ENCODE results near the gene PALLD. TPM values are rescaled to one million over a fixed set of nuclear protein-coding genes. Genes with fewer than 3 reads are reported as not detected.

PALLD gene
- total RNA-seq, 2 donors from 2014 or later = 705 to 752 TPM

DNA sequence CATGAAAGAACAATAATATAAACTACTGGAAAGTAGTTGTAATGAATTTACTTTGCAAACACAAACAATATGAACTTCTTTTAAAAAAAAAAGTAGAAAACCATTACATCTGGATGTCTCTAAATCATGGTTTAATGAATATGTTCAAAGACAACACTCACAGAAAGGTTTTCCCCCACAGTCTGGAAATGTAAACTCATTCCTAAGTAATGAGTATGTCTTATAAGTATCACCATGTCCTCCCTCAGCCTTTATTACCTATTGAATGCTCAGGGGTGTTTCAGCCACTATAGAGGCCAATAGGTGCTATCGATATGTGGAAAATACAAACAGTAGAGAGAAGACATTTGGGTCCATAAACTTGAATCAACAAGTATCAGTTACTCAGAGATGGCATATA lies 186.7 kb downstream of the PALLD start:
- no peak overlapping the region for H3K4me3 ChIP-seq
- peaks cover 0 to 16% of the 10 kb centered on the region in 2 donors for H3K4me1 ChIP-seq (ENCODE audit: control insufficient read depth in 1 of 2, low read depth in 2 of 2)
- no peaks in the 10 kb centered on the region for H3K9me3 ChIP-seq
- H3K27me3 ChIP-seq (replicated peaks; ENCODE audit: insufficient read depth) = no peaks in the 10 kb centered on the region
- ATAC-seq (ENCODE audit: insufficient number of reproducible peaks, low FRiP score, low read depth) (no peak), DNase-seq (ENCODE audit: low spot score) (no peak)
- TF ChIP-seq, protein P1, sequence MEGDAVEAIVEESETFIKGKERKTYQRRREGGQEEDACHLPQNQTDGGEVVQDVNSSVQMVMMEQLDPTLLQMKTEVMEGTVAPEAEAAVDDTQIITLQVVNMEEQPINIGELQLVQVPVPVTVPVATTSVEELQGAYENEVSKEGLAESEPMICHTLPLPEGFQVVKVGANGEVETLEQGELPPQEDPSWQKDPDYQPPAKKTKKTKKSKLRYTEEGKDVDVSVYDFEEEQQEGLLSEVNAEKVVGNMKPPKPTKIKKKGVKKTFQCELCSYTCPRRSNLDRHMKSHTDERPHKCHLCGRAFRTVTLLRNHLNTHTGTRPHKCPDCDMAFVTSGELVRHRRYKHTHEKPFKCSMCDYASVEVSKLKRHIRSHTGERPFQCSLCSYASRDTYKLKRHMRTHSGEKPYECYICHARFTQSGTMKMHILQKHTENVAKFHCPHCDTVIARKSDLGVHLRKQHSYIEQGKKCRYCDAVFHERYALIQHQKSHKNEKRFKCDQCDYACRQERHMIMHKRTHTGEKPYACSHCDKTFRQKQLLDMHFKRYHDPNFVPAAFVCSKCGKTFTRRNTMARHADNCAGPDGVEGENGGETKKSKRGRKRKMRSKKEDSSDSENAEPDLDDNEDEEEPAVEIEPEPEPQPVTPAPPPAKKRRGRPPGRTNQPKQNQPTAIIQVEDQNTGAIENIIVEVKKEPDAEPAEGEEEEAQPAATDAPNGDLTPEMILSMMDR (IDR thresholded peaks at IDR 0.05) = no peak
- no peak overlapping the region for H3K27ac ChIP-seq
- H3K36me3 ChIP-seq = no peaks in the 10 kb centered on the region

DNA sequence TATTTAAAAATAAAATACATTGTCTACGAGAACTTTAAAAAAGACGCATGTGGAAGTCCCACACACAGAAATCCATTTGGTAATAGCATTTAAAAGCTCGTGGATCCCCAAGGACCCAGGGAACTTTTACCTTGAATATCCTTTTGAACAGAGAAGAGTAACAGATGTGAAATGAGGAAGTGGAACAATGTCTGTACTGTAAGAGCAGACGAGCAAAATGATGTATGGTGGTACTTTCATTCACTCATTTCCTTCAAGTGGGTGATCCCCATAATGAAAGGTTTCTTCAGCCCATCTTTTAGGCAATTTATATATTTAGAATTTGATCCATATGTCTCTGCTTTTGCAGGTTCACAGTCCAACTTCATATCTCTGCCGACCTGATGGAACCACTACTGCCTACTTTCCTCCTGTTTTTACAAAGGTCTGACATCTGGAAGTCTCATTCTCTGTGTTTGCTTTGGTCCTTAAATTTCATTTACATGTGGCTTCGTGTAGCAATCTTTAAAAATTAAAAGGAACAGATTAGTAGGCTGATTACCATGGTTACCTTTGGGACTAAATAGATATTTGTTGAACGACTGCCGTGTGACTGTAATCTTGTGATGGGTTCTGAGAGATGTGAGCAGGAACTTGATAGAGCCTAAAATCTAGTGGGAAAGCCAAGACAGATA lies 188.4 kb downstream of the PALLD start:
- no peak for ATAC-seq (ENCODE audit: insufficient number of reproducible peaks, low FRiP score, low read depth)
- Histone ChIP-seq H3K9me3 (no peaks in the 10 kb centered on the region), H3K36me3 (no peaks in the 10 kb centered on the region), H3K27ac (no peak overlapping the region), H3K4me3 (no peak overlapping the region), H3K27me3 (replicated peaks; ENCODE audit: insufficient read depth) (no peaks in the 10 kb centered on the region), H3K4me1 (ENCODE audit: control insufficient read depth in 1 of 2, low read depth in 2 of 2) (peaks cover 0 to 12% of the 10 kb centered on the region in 2 donors)
- DNase-seq (ENCODE audit: low spot score) = no peak
- TF ChIP-seq, protein P1 (IDR thresholded peaks at IDR 0.05) = no peak

DNA sequence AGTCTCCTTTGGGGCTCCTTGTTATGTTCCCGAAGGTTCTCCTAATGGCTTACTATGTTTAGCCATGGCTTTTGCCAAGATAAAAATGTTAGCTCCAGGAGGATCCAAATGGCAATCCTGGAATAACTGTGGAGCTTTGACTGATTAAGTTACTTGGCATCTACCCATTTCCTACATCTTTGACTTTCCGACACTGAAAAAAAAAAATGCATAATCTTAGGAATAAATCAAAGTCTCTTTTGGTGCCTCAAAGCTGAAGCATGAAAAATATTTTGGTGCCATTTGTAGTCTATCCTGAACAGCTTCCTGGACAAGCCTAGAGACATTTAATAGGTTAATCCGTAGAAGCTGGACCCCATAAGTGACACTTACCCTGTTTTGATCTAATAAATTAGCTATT lies 191.7 kb downstream of the PALLD start:
- no peak overlapping the region for H3K27ac ChIP-seq
- H3K4me1 ChIP-seq (ENCODE audit: control insufficient read depth in 1 of 2, low read depth in 2 of 2) = peaks cover 0 to 19% of the 10 kb centered on the region in 2 donors
- TF ChIP-seq, protein P1 (IDR thresholded peaks at IDR 0.05) = no peak
- DNase-seq (ENCODE audit: low spot score) (no peak), ATAC-seq (ENCODE audit: insufficient number of reproducible peaks, low FRiP score, low read depth) (no peak)
- H3K9me3 ChIP-seq = no peaks in the 10 kb centered on the region
- no peak overlapping the region for H3K4me3 ChIP-seq
- H3K27me3 ChIP-seq (replicated peaks; ENCODE audit: insufficient read depth) = no peaks in the 10 kb centered on the region
- H3K36me3 ChIP-seq = no peaks in the 10 kb centered on the region

GRCh38 chr4:168689791-168690190 lies 192.9 kb downstream of the PALLD start:
- Histone ChIP-seq H3K4me1 (ENCODE audit: control insufficient read depth in 1 of 2, low read depth in 2 of 2) (peaks cover 0 to 19% of the 10 kb centered on the region in 2 donors), H3K9me3 (no peaks in the 10 kb centered on the region), H3K27ac (no peak overlapping the region), H3K36me3 (no peaks in the 10 kb centered on the region), H3K4me3 (no peak overlapping the region), H3K27me3 (replicated peaks; ENCODE audit: insufficient read depth) (no peaks in the 10 kb centered on the region)
- no peak for DNase-seq (ENCODE audit: low spot score)
- TF ChIP-seq, protein P1 (IDR thresholded peaks at IDR 0.05) = no peak
- ATAC-seq (ENCODE audit: insufficient number of reproducible peaks, low FRiP score, low read depth) = no peak

DNA sequence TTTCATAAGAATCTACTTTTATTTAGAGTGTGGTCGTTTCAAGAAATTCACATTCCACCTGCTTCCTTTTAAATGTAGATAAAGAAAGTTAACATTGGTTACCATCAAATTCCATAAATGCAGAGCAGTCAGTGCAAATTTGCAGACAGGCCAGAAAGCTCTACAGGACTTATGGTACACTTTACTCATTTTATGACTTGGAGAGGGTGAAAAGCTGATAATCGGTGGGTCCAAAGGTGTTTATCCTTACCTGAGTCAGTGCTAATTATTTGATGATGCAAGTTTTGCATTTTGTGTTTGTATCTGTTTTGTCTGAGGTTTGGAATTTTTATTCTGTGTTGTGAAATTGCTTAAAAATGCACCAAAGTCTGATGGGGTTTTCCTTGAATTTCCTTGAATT lies 193.3 kb downstream of the PALLD start:
- DNase-seq (ENCODE audit: low spot score) (no peak), ATAC-seq (ENCODE audit: insufficient number of reproducible peaks, low FRiP score, low read depth) (no peak)
- H3K4me1 ChIP-seq (ENCODE audit: control insufficient read depth in 1 of 2, low read depth in 2 of 2) = peaks cover 0 to 19% of the 10 kb centered on the region in 2 donors
- H3K36me3 ChIP-seq = no peaks in the 10 kb centered on the region
- no peaks in the 10 kb centered on the region for H3K27me3 ChIP-seq (replicated peaks; ENCODE audit: insufficient read depth)
- no peak overlapping the region for H3K4me3 ChIP-seq
- H3K27ac ChIP-seq = no peak overlapping the region
- H3K9me3 ChIP-seq = no peaks in the 10 kb centered on the region
- TF ChIP-seq, protein P1 (IDR thresholded peaks at IDR 0.05) = no peak
